ENCODE data around the gene MRGPRD.

MRGPRD gene

GRCh38 chr11:68956547-68957254, 24.1 kb downstream of the MRGPRD start:
- Histone ChIP-seq H3K4me3 (ENCODE audit: low read length) (no peak overlapping the region), H3K27me3 (ENCODE audit: control insufficient read depth, insufficient read depth, low read length) (peaks cover 2% of the 10 kb centered on the region), H3K9me3 (ENCODE audit: control insufficient read depth, low read length) (no peaks in the 10 kb centered on the region), H3K36me3 (ENCODE audit: control insufficient read depth, insufficient read depth, low read length) (no peaks in the 10 kb centered on the region), H3K9ac (ENCODE audit: low read length) (no peak overlapping the region), H3K4me1 (ENCODE audit: control insufficient read depth, insufficient read depth, low read length) (peaks cover 9% of the 10 kb centered on the region)

- Histone ChIP-seq H3K9ac (ENCODE audit: low read length) (no peak overlapping the region), H3K4me3 (ENCODE audit: low read length) (no peak overlapping the region), H3K36me3 (ENCODE audit: control insufficient read depth, insufficient read depth, low read length) (no peaks in the 10 kb centered on the region), H3K9me3 (ENCODE audit: control insufficient read depth, low read length) (no peaks in the 10 kb centered on the region), H3K4me1 (ENCODE audit: control insufficient read depth, insufficient read depth, low read length) (peaks cover 9% of the 10 kb centered on the region), H3K27me3 (ENCODE audit: control insufficient read depth, insufficient read depth, low read length) (peaks cover 2% of the 10 kb centered on the region)
Measured at GRCh38 chr11:68956142-68956541, 24.6 kb downstream of the MRGPRD start.

DNA sequence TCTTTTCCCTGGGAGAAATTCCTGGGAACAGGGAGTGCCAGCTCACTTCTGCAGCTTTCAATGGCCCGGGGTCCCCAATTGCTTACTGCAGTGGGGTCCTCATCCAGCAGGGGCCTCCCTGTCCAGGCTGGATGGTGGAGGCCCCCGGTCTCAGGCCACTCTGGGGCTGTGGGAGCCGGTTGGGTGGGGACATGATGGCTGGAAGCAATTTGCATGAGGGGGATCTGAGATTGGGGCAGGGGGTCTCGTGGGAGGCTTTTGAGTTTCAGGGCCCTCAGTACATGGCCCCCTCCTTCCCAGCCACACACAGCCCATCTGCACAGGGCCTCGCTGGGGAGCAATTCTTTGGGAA, 25.2 kb downstream of the MRGPRD start:
- H3K27me3 ChIP-seq (ENCODE audit: control insufficient read depth, insufficient read depth, low read length): peaks cover 2% of the 10 kb centered on the region
- no peak overlapping the region for H3K4me3 ChIP-seq (ENCODE audit: low read length)
- H3K9me3 ChIP-seq (ENCODE audit: control insufficient read depth, low read length): no peaks in the 10 kb centered on the region
- H3K9ac ChIP-seq (ENCODE audit: low read length): peak overlapping the region; percentile 28
- peaks cover 9% of the 10 kb centered on the region for H3K4me1 ChIP-seq (ENCODE audit: control insufficient read depth, insufficient read depth, low read length)
- no peaks in the 10 kb centered on the region for H3K36me3 ChIP-seq (ENCODE audit: control insufficient read depth, insufficient read depth, low read length)

DNA sequence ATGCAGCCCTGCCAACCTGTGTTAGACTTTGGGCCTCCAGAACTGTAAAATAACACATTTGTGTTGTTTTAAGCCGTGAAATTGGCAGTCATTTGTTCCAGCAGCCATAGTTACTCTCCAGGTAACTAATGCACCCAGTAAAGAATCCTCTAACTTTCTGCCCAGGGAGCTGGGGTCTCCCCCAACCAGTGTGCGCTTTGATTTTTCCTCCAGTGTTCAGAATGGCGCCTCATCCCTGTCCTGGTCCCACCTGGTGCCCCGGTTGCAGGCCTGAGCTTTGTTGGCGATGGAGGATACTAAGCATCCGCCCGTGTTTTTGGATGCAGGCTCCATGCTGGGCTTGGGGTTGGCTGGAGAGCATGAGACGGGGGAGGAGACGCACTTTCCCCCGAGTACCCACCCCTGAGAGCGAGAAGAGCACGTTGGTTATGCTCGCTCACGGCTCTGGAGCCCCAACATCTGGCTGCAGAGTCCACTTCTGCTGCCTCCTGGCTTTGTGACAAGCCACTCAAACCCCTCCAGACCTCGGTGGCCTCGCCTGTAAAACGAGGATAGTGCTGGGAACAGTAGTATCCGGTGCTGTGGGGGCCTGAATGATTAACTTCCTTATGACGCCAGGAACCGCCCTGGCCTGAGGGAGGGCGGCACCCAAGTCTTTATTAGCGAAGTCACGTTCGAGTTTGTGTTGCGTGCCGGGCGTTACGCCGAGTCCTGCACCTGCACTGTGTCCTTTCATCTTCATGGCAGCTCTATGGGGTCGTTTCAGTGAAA, 25.8 kb downstream of the MRGPRD start:
- Histone ChIP-seq H3K36me3 (ENCODE audit: control insufficient read depth, insufficient read depth, low read length) (no peaks in the 10 kb centered on the region), H3K9me3 (ENCODE audit: control insufficient read depth, low read length) (no peaks in the 10 kb centered on the region), H3K4me3 (ENCODE audit: low read length) (no peak overlapping the region), H3K4me1 (ENCODE audit: control insufficient read depth, insufficient read depth, low read length) (peaks cover 9% of the 10 kb centered on the region), H3K9ac (ENCODE audit: low read length) (peak overlapping the region; percentile 28), H3K27me3 (ENCODE audit: control insufficient read depth, insufficient read depth, low read length) (peaks cover 2% of the 10 kb centered on the region)

DNA sequence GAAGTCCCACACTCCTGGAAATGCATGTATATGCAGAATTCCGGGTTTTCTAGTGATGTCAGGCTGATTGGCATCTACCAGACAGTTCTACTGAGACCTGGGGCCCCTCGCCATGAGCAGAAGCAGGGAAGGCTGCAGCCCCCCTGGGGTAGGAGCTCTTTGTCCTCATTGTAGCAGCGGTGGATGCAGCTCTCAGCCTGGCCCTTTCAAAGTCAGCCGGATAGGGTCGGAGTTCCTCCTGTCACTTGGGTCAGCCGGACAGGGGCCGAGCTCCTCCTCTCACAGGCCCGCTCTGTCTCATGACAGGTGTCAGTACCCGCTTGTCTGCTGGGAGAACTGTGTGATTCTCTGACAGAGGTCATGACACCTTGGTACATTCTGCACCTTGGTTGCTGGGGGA, 30.0 kb downstream of the MRGPRD start:
- Histone ChIP-seq H3K4me3 (ENCODE audit: low read length) (no peak overlapping the region), H3K4me1 (ENCODE audit: control insufficient read depth, insufficient read depth, low read length) (peaks cover 20% of the 10 kb centered on the region), H3K9ac (ENCODE audit: low read length) (no peak overlapping the region), H3K27me3 (ENCODE audit: control insufficient read depth, insufficient read depth, low read length) (peaks cover 5% of the 10 kb centered on the region), H3K36me3 (ENCODE audit: control insufficient read depth, insufficient read depth, low read length) (no peaks in the 10 kb centered on the region), H3K9me3 (ENCODE audit: control insufficient read depth, low read length) (no peaks in the 10 kb centered on the region)

DNA sequence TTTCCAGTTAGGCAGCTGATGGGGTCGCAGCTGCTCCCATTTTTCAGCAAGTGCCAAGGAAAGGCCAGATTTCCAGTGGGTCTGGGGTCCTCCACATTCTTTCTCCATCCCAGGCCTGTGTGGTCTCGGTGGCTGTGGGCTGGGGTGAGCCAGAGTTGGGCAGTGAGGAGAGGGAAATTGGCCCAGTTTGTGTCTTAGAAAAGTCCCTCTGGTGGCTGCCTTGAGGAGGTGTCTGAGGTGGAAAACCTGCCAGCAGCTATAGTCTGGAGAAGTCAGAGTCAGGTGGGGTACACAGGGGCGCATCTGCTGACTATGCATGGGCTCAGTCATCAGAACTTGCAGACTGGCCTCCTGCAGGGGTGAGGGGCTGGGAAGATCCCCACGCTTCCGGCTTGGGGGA, 30.5 kb downstream of the MRGPRD start:
- H3K9ac ChIP-seq (ENCODE audit: low read length): no peak overlapping the region
- H3K9me3 ChIP-seq (ENCODE audit: control insufficient read depth, low read length): no peaks in the 10 kb centered on the region
- peaks cover 16% of the 10 kb centered on the region for H3K4me1 ChIP-seq (ENCODE audit: control insufficient read depth, insufficient read depth, low read length)
- peaks cover 5% of the 10 kb centered on the region for H3K27me3 ChIP-seq (ENCODE audit: control insufficient read depth, insufficient read depth, low read length)
- H3K4me3 ChIP-seq (ENCODE audit: low read length): no peak overlapping the region
- no peaks in the 10 kb centered on the region for H3K36me3 ChIP-seq (ENCODE audit: control insufficient read depth, insufficient read depth, low read length)

- Histone ChIP-seq H3K36me3 (ENCODE audit: control insufficient read depth, insufficient read depth, low read length) (no peaks in the 10 kb centered on the region), H3K27me3 (ENCODE audit: control insufficient read depth, insufficient read depth, low read length) (peaks cover 5% of the 10 kb centered on the region), H3K9me3 (ENCODE audit: control insufficient read depth, low read length) (no peaks in the 10 kb centered on the region), H3K9ac (ENCODE audit: low read length) (no peak overlapping the region), H3K4me1 (ENCODE audit: control insufficient read depth, insufficient read depth, low read length) (peaks cover 11% of the 10 kb centered on the region), H3K4me3 (ENCODE audit: low read length) (no peak overlapping the region)
Measured at GRCh38 chr11:68948935-68949334, 31.9 kb downstream of the MRGPRD start.

- H3K4me3 ChIP-seq (ENCODE audit: low read length): no peak overlapping the region
- H3K4me1 ChIP-seq (ENCODE audit: control insufficient read depth, insufficient read depth, low read length): peaks cover 11% of the 10 kb centered on the region
- H3K27me3 ChIP-seq (ENCODE audit: control insufficient read depth, insufficient read depth, low read length): peaks cover 5% of the 10 kb centered on the region
- H3K9me3 ChIP-seq (ENCODE audit: control insufficient read depth, low read length): no peaks in the 10 kb centered on the region
- no peaks in the 10 kb centered on the region for H3K36me3 ChIP-seq (ENCODE audit: control insufficient read depth, insufficient read depth, low read length)
- H3K9ac ChIP-seq (ENCODE audit: low read length): no peak overlapping the region
Measured at GRCh38 chr11:68948496-68948895, 32.3 kb downstream of the MRGPRD start.

DNA sequence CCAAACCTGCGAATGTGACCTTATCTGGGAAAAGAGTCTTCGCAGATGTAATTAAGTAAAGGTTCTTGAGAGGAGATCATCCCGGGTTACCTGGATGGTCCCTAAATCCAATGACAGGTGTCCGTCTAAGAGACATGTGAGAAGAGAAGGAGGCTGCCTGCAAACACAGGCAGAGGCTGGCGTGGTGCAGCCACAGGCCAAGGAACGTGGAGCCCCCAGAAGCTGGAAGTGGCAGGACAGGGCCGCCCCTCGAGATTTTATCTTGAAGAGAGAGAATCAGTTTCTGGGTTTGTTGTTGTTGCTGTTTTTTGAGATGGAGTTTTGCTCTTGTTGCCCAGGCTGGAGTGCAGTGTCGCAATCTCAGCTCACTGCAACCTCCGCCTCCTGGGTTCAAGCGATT, 33.6 kb downstream of the MRGPRD start:
- no peak overlapping the region for H3K9ac ChIP-seq (ENCODE audit: low read length)
- peaks cover 22% of the 10 kb centered on the region for H3K4me1 ChIP-seq (ENCODE audit: control insufficient read depth, insufficient read depth, low read length)
- H3K9me3 ChIP-seq (ENCODE audit: control insufficient read depth, low read length): no peaks in the 10 kb centered on the region
- H3K27me3 ChIP-seq (ENCODE audit: control insufficient read depth, insufficient read depth, low read length): peaks cover 5% of the 10 kb centered on the region
- no peaks in the 10 kb centered on the region for H3K36me3 ChIP-seq (ENCODE audit: control insufficient read depth, insufficient read depth, low read length)
- no peak overlapping the region for H3K4me3 ChIP-seq (ENCODE audit: low read length)

- no peaks in the 10 kb centered on the region for H3K9me3 ChIP-seq (ENCODE audit: control insufficient read depth, low read length)
- peaks cover 22% of the 10 kb centered on the region for H3K4me1 ChIP-seq (ENCODE audit: control insufficient read depth, insufficient read depth, low read length)
- H3K36me3 ChIP-seq (ENCODE audit: control insufficient read depth, insufficient read depth, low read length): no peaks in the 10 kb centered on the region
- H3K9ac ChIP-seq (ENCODE audit: low read length): no peak overlapping the region
- no peak overlapping the region for H3K4me3 ChIP-seq (ENCODE audit: low read length)
- H3K27me3 ChIP-seq (ENCODE audit: control insufficient read depth, insufficient read depth, low read length): peaks cover 5% of the 10 kb centered on the region
Measured at GRCh38 chr11:68946416-68947090, 34.2 kb downstream of the MRGPRD start.

DNA sequence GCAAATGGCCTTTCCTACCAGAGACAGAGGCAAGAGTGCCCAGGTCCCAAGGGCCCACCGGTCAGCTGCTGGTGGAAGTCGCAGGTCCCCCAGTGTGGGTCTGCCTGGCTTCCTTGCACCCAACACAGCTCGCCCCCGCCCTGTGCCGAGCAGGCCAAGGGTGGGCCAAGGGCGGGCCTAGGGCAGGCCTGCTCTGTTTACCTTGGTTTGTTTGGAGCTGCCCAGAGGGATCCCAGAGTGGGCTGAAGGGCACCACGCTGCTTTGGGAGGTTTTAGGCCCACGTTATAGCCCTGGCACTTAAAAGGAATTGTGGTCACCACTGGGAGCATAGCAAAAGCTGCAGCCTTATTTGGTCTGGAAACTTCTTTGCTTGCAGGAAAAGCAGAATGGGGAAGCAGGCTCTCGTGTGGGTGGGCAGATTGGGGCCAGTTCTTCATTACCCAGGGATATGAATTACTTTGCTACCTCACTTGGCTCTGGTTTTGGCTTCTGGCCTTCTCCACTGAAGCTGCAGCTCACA, 38.0 kb downstream of the MRGPRD start:
- Histone ChIP-seq H3K4me1 (ENCODE audit: control insufficient read depth, insufficient read depth, low read length) (peaks cover 22% of the 10 kb centered on the region), H3K9me3 (ENCODE audit: control insufficient read depth, low read length) (no peaks in the 10 kb centered on the region), H3K36me3 (ENCODE audit: control insufficient read depth, insufficient read depth, low read length) (no peaks in the 10 kb centered on the region), H3K9ac (ENCODE audit: low read length) (no peak overlapping the region), H3K27me3 (ENCODE audit: control insufficient read depth, insufficient read depth, low read length) (peaks cover 5% of the 10 kb centered on the region), H3K4me3 (ENCODE audit: low read length) (no peak overlapping the region)

DNA sequence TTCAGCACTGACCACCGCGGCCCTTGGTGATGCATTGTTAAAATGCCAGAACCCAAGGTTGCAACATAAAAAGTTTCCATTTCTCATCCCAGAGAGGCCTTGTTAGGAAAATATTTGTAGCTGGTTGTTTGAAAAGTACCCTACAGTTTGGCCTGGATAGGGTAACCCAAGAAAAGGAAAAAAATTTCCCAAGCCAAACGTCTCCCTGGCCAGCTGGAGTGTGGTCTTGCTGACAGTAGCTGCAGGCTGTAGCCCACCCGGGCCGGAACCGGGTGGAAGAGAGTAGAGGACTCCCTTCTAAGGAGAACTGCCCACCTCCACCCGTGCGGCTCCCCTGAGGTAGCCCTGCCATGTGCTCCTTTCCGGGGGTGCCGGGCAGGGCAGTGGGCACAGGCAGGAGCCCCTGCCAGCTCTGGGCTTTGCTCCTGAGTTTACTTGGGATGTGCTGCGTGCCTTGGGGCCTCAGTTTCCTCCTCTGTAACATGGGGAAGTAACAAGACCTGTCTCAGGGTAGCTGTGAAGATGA, 38.6 kb downstream of the MRGPRD start:
- H3K36me3 ChIP-seq (ENCODE audit: control insufficient read depth, insufficient read depth, low read length): no peaks in the 10 kb centered on the region
- no peak overlapping the region for H3K4me3 ChIP-seq (ENCODE audit: low read length)
- H3K4me1 ChIP-seq (ENCODE audit: control insufficient read depth, insufficient read depth, low read length): peaks cover 22% of the 10 kb centered on the region
- no peak overlapping the region for H3K9ac ChIP-seq (ENCODE audit: low read length)
- no peaks in the 10 kb centered on the region for H3K9me3 ChIP-seq (ENCODE audit: control insufficient read depth, low read length)
- H3K27me3 ChIP-seq (ENCODE audit: control insufficient read depth, insufficient read depth, low read length): peaks cover 5% of the 10 kb centered on the region
